ENCODE results near the gene TANGO6.

DNA sequence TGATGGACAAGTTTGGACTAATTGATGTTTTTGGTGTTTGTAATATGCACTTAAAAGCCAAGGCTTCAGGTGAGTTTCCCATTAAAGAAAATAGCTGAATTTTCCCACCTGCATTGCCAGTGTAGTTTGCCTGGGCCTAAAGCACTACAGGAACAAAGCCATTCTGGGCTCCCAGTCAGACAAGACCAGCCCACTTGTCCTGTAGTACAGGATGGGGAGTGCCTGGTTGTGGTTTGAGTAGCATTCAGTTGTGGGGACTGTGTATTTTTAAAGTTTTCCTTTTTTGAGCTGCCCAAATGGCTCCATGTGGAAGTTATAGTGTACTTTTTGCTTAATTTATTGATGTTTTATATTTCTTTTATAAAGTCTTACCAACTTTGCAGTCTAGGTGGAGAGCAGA, 91.7 kb downstream of the TANGO6 start:
- TF ChIP-seq, protein P1, sequence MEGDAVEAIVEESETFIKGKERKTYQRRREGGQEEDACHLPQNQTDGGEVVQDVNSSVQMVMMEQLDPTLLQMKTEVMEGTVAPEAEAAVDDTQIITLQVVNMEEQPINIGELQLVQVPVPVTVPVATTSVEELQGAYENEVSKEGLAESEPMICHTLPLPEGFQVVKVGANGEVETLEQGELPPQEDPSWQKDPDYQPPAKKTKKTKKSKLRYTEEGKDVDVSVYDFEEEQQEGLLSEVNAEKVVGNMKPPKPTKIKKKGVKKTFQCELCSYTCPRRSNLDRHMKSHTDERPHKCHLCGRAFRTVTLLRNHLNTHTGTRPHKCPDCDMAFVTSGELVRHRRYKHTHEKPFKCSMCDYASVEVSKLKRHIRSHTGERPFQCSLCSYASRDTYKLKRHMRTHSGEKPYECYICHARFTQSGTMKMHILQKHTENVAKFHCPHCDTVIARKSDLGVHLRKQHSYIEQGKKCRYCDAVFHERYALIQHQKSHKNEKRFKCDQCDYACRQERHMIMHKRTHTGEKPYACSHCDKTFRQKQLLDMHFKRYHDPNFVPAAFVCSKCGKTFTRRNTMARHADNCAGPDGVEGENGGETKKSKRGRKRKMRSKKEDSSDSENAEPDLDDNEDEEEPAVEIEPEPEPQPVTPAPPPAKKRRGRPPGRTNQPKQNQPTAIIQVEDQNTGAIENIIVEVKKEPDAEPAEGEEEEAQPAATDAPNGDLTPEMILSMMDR (IDR thresholded peaks at IDR 0.05), result no peak
- TF ChIP-seq POLR2A (IDR thresholded peaks at IDR 0.05), result no peak
